ENCODE measurements around the gene MKNK2. TPM values are rescaled to one million over a fixed set of nuclear protein-coding genes. Genes with fewer than 3 reads are reported as not detected.

The MKNK2 gene
- total and polyA plus RNA-seq, 2 of the 13 experiments (the other 11 are each of a cell fraction or from before 2014, with no cell fraction given), result 44.9 to 112 TPM

DNA sequence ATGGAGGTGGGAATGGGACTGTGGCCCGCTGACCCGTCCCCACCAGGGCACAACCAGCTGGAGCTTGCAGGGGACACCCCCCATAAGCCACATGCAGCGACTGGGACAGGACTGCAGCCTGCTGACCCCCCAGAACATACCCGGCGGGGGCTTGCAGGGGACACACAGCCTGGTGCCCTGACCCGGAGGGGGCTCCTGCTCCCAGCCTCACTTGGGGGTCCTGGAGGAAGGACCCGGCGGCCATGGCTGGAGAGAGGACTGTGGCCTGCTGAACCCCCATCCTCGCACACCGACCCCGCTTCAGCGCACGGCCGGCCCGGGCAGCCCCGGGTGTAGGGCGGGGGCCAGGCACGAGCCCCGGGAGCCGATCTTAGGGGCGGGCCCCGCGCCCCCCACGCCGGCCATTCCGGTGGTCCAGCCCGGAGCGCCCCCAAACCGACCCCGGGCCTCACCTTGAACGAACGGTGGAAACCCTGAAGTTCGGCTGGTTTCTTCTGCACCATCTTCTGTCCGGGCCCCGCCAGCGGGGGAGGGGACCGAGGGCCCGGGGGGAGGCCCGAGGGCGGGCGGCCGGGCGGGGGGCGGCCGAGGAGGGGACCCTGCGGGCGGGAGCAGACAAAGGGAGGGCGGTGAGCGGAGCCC lies 574 bp downstream of the MKNK2 start (continued):
- TF ChIP-seq, protein P1, sequence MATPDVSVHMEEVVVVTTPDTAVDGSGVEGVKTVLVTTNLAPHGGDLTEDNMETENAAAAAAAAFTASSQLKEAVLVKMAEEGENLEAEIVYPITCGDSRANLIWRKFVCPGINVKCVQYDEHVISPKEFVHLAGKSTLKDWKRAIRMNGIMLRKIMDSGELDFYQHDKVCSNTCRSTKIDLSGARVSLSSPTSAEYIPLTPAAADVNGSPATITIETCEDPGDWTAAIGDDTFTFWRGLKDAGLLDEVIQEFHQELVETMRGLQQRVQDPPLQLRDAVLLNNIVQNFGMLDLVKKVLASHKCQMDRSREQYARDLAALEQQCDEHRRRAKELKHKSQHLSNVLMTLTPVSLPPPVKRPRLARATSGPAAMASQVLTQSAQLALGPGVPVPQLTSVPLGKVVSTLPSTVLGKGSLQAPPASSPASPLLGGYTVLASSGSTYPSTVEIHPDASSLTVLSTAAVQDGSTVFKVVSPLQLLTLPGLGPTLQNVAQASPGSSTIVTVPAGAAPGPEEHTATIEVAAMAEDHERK (CRISPR knock-in tag; IDR thresholded peaks at IDR 0.05; ENCODE audit: low read depth), result no peak
- TF ChIP-seq NFE2L1 (CRISPR knock-in tag; IDR thresholded peaks at IDR 0.05; ENCODE audit: borderline replicate concordance), result no peak
- TF ChIP-seq, protein P2, sequence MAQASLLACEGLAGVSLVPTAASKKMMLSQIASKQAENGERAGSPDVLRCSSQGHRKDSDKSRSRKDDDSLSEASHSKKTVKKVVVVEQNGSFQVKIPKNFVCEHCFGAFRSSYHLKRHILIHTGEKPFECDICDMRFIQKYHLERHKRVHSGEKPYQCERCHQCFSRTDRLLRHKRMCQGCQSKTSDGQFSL (CRISPR knock-in tag; IDR thresholded peaks at IDR 0.05), result 0 out of 2 replicates have a peak, but pooled peaks have one; percentile 5
- no peak for TF ChIP-seq NFYB (CRISPR knock-in tag; IDR thresholded peaks at IDR 0.05)
- TF ChIP-seq ZNF547 (CRISPR knock-in tag; IDR thresholded peaks at IDR 0.05), result no peak
- TF ChIP-seq SAP130 (CRISPR knock-in tag; IDR thresholded peaks at IDR 0.05; ENCODE audit: low read depth), result no peak
- TF ChIP-seq CHD2 (IDR thresholded peaks at IDR 0.05; ENCODE audit: low read depth, low read length), result no peak
- TF ChIP-seq, protein P3, sequence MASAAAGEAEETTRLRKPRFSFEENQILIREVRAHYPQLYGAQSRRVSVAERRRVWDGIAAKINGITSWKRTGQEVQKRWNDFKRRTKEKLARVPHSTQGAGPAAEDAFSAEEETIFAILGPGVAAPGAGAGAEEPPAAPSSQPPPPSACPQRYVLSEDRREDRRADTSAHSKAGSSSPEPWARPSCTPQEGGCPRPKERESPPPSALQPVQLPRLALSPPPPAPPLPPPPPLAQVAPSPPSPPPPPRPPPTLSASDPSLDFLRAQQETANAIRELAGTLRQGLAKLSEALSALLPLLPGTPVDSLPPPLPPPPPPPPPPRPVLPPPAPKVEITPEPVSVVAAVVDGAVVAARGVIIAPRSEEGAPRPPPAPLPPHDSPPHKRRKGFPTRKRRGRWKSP (CRISPR knock-in tag; IDR thresholded peaks at IDR 0.05), result 0 out of 2 replicates have a peak, but pooled peaks have one; percentile 24
- TF ChIP-seq ERF (CRISPR knock-in tag; IDR thresholded peaks at IDR 0.05), result no peak
- no peak for TF ChIP-seq CBX2 (IDR thresholded peaks at IDR 0.05; ENCODE audit: low read depth, low read length)
- TF ChIP-seq CBX2 (CRISPR knock-in tag; IDR thresholded peaks at IDR 0.05; ENCODE audit: low read depth), result no peak
- TF ChIP-seq, protein P4, sequence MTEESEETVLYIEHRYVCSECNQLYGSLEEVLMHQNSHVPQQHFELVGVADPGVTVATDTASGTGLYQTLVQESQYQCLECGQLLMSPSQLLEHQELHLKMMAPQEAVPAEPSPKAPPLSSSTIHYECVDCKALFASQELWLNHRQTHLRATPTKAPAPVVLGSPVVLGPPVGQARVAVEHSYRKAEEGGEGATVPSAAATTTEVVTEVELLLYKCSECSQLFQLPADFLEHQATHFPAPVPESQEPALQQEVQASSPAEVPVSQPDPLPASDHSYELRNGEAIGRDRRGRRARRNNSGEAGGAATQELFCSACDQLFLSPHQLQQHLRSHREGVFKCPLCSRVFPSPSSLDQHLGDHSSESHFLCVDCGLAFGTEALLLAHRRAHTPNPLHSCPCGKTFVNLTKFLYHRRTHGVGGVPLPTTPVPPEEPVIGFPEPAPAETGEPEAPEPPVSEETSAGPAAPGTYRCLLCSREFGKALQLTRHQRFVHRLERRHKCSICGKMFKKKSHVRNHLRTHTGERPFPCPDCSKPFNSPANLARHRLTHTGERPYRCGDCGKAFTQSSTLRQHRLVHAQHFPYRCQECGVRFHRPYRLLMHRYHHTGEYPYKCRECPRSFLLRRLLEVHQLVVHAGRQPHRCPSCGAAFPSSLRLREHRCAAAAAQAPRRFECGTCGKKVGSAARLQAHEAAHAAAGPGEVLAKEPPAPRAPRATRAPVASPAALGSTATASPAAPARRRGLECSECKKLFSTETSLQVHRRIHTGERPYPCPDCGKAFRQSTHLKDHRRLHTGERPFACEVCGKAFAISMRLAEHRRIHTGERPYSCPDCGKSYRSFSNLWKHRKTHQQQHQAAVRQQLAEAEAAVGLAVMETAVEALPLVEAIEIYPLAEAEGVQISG (CRISPR knock-in tag; IDR thresholded peaks at IDR 0.05), result peak; percentile 1; the same call in 1 of the 2 replicates
- TF ChIP-seq, protein P5, sequence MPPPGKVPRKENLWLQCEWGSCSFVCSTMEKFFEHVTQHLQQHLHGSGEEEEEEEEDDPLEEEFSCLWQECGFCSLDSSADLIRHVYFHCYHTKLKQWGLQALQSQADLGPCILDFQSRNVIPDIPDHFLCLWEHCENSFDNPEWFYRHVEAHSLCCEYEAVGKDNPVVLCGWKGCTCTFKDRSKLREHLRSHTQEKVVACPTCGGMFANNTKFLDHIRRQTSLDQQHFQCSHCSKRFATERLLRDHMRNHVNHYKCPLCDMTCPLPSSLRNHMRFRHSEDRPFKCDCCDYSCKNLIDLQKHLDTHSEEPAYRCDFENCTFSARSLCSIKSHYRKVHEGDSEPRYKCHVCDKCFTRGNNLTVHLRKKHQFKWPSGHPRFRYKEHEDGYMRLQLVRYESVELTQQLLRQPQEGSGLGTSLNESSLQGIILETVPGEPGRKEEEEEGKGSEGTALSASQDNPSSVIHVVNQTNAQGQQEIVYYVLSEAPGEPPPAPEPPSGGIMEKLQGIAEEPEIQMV (CRISPR knock-in tag; IDR thresholded peaks at IDR 0.05; ENCODE audit: low read depth), result 0 out of 2 replicates have a peak, but pooled peaks have one; percentile 64
- 0 out of 2 replicates have a peak, but pooled peaks have one; percentile 2 for TF ChIP-seq ZNF83 (CRISPR knock-in tag; IDR thresholded peaks at IDR 0.05; ENCODE audit: borderline replicate concordance)
- no peak for TF ChIP-seq ZNF724P (CRISPR knock-in tag; IDR thresholded peaks at IDR 0.05; ENCODE audit: borderline replicate concordance)
- no peak for TF ChIP-seq MED13 (CRISPR knock-in tag; IDR thresholded peaks at IDR 0.05)
- TF ChIP-seq SALL2 (CRISPR knock-in tag; IDR thresholded peaks at IDR 0.05), result no peak
- no peak for TF ChIP-seq ZNF747 (CRISPR knock-in tag; IDR thresholded peaks at IDR 0.05; ENCODE audit: borderline replicate concordance)
- TF ChIP-seq ZNF644 (CRISPR knock-in tag; IDR thresholded peaks at IDR 0.05; ENCODE audit: low read depth), result no peak
- TF ChIP-seq NAIF1 (CRISPR knock-in tag; IDR thresholded peaks at IDR 0.05; ENCODE audit: borderline replicate concordance), result no peak
- no peak for TF ChIP-seq ZNF614 (CRISPR knock-in tag; IDR thresholded peaks at IDR 0.05; ENCODE audit: borderline replicate concordance)
- TF ChIP-seq RAD21 (CRISPR knock-in tag; IDR thresholded peaks at IDR 0.05), result peak; percentile 7; the same call in 1 of the 2 replicates

Measured in HepG2 (cell line).